Uterus (tissue), 4 donors: Measurements from ENCODE around the gene TAAR9. TPM values are rescaled to one million over a fixed set of nuclear protein-coding genes. Genes with fewer than 3 reads are reported as not detected.
"Not testable (repeated sequence)": the region's sequence is repeated elsewhere in the genome, so short reads cannot be mapped to it uniquely, and the experiment has no call there.

Experiments used
- DNase-seq, 2 donors: peaks; one replicate each; pipeline ENCODE4 v3.0.0-alpha.2; 2019 to 2020
- H3K27ac ChIP-seq, 2 donors: fragments of 200-600 bp; sonication (generic); 1 replicate in 1 of 2; 2 replicates in 1 of 2; pipeline ENCODE4 v1.5.1; 2016 to 2018
- H3K27me3 ChIP-seq, 2 donors: fragments of 200-600 bp; sonication (generic); one replicate each; pipeline ENCODE4 v1.5.1; 2018 to 2019; ENCODE audit warnings: control low read depth in 1 of 2
- H3K36me3 ChIP-seq, 2 donors: fragments of 200-600 bp; sonication (generic); one replicate each; pipeline ENCODE4 v1.5.1; 2019; ENCODE audit warnings: control low read depth in 1 of 2
- H3K4me1 ChIP-seq, 2 donors: fragments of 200-600 bp; sonication (generic); one replicate each; pipeline ENCODE4 v1.5.1; 2018 to 2019; ENCODE audit warnings: control low read depth in 1 of 2
- H3K4me3 ChIP-seq, 2 donors: fragments of 200-600 bp; sonication (generic); 1 replicate in 1 of 2; 2 replicates in 1 of 2; pipeline ENCODE4 v1.5.1; 2018 to 2019; ENCODE audit warnings: mild to moderate bottlenecking in 1 of 2
- H3K9me3 ChIP-seq, 2 donors: fragments of 200-600 bp; sonication (generic); one replicate each; pipeline ENCODE4 v1.5.1; 2019; ENCODE audit warnings: control low read depth in 1 of 2
- POLR2A ChIP-seq, 2 donors: fragments of 450-650 bp; IDR thresholded peaks; one replicate each; pipeline ENCODE4 v1.6.1; 2016; ENCODE audit warnings: antibody characterized with exemption in 2 of 2, mild to moderate bottlenecking in 1 of 2, moderate library complexity in 1 of 2
- intact Hi-C: fragments of 100-400 bp; cut with DNase I; formaldehyde crosslinking; loops from one replicate; pipeline ENCODE4 v1.15.1; 2023; ENCODE audit warnings: low total_unique reads
- total RNA-seq, 4 donors: library from RNA; depleted of rRNA in 3 of 4; stranded (reverse); fragments of >200 nt in 3 of 4; gene quantifications; one replicate each; pipeline versions ENCODE4 v1.1.0 to v1.2.4, GENCODE V29; 2014 to 2023
- TF ChIP-seq, protein P1 (sequence below), 4 experiments: fragments of 200-600 bp in 2 of 4; fragments of 450-650 bp in 2 of 4; sonication (generic) in 2 of 4; IDR thresholded peaks; one replicate each; pipeline ENCODE4 v1.5.1; 2016 to 2019; ENCODE audit warnings: antibody characterized with exemption in 4 of 4, mild to moderate bottlenecking in 2 of 4, moderate library complexity in 1 of 4
- donor health status: DM: yes; HTN: yes; CAD: no.

TAAR9 gene
- total RNA-seq, 4 donors from 2014 or later = not detected

DNA sequence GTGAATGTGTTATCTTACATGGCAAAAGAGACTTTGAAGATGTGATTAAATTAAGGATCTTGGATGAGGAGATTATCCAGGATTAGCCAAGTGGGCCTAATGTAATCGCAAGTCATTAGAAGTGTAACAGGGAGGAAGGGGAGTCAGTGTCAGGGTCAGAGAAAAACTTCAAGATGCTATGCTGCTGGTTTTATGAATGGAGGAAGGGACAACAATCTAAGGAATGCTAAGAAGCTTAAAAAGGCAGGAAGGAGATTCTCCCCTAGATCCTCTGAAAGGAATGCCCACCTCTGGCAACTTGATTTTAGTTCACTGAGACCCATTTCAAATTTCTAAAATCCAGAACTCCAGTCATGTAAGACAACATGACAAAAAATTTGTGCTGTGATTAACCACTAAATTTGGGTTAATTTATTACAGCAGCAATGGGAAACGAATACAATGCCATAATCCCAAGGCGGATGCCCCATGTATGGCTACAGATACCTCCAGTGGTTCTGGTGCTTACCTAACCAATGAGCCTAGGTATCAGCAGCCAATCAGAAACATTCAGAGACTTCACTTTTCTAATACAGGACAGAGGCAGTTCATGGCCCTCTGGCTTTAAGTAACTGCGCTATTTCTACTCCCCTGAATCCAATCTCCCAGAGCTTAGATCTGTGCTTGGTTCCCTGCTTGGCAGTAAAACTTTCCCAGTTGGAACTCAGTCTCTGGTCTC, 10.8 kb downstream of the TAAR9 start:
- Histone ChIP-seq H3K36me3 (no peaks in the 10 kb centered on the region), H3K4me1 (no peaks in the 10 kb centered on the region), H3K27me3 (no peaks in the 10 kb centered on the region), H3K4me3 (no peak overlapping the region), H3K9me3 (no peaks in the 10 kb centered on the region), H3K27ac (no peak overlapping the region)
- no peak for DNase-seq
- TF ChIP-seq POLR2A (IDR thresholded peaks at IDR 0.05) = no peak
- TF ChIP-seq, protein P1, sequence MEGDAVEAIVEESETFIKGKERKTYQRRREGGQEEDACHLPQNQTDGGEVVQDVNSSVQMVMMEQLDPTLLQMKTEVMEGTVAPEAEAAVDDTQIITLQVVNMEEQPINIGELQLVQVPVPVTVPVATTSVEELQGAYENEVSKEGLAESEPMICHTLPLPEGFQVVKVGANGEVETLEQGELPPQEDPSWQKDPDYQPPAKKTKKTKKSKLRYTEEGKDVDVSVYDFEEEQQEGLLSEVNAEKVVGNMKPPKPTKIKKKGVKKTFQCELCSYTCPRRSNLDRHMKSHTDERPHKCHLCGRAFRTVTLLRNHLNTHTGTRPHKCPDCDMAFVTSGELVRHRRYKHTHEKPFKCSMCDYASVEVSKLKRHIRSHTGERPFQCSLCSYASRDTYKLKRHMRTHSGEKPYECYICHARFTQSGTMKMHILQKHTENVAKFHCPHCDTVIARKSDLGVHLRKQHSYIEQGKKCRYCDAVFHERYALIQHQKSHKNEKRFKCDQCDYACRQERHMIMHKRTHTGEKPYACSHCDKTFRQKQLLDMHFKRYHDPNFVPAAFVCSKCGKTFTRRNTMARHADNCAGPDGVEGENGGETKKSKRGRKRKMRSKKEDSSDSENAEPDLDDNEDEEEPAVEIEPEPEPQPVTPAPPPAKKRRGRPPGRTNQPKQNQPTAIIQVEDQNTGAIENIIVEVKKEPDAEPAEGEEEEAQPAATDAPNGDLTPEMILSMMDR (IDR thresholded peaks at IDR 0.05) = no peak
- intact Hi-C loops = no loop called here

DNA sequence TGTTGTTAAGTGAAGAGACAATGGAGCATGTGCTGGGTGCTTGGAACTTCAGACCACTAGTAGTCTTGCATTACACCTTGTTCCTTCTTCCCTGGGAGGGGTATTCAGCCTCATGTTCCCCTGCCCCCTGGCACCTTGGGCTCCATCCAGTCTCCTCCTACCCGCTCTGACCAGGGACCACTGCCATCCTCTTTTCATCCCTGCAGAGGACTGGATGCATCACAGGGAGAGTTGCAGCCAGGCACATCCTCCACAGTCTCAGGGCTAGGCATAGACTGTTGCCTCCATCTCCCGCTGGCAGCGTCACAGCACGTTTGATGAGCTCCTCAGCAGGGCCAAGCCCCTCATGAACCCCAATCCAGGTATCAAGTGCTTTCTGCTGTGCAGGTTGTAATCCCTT, 13.1 kb downstream of the TAAR9 start:
- no peak for TF ChIP-seq POLR2A (IDR thresholded peaks at IDR 0.05)
- TF ChIP-seq, protein P1 (IDR thresholded peaks at IDR 0.05) = no peak

DNA sequence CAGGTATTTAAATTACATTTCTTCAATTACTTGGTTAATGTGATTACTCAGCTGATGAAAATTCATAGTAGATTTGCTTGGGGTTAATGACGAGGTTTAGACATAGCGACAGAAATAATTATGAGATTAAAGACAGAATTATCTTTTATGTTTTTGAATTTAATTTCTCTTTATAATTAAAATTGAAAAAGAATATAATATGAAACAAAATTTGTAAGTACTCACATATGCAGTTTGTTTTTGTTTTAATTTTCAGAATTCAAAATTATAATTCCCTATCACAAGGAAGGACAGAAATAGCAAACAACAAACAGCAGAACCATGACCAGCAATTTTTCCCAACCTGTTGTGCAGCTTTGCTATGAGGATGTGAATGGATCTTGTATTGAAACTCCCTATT, 14.3 kb downstream of the TAAR9 start, which contains the start of gene TAAR8:
Gene TAAR8, plus strand, starts transcription at position 301 of the 400 bp plus-strand sequence. Its CDS starts 21 bp downstream, at position 322.
- Histone ChIP-seq H3K27ac (no peak within 1 kb of the TSS), H3K27me3 (no peaks in the 10 kb centered on the region), H3K4me1 (no peaks in the 10 kb centered on the region), H3K9me3 (no peaks in the 10 kb centered on the region), H3K36me3 (no peaks in the 10 kb centered on the region), H3K4me3 (no peak within 1 kb of the TSS)
- DNase-seq = no peak
- intact Hi-C loops = no loop called here
- TF ChIP-seq, protein P1 (IDR thresholded peaks at IDR 0.05) = no peak
- no peak for TF ChIP-seq POLR2A (IDR thresholded peaks at IDR 0.05)

More for the DNA sequence above, 13.1 kb downstream of the TAAR9 start:
- Histone ChIP-seq H3K36me3 (no peaks in the 10 kb centered on the region), H3K9me3 (no peaks in the 10 kb centered on the region), H3K4me1 (no peaks in the 10 kb centered on the region), H3K27me3 (no peaks in the 10 kb centered on the region), H3K4me3 (no peak overlapping the region), H3K27ac (no peak overlapping the region)
- no peak for DNase-seq
- intact Hi-C loops = no loop called here

DNA sequence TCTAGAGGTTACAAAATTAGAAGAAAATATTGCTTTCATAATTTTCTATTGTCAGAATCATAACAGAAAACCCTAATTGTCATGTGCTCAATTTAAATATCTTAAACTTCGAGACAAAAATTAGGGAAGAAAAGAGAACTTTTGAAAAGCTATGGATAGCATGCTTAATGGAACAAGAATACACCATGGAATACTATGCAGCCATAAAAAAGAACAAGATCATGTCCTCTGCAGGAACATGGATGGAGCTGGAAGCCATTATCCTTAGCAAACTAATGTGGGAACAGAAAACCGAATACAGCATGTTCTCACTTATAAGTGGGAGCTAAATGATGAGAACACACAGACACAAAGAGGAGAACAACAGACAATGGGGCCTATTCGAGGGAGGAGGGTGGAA, 22.0 kb downstream of the TAAR9 start:
- H3K9me3 ChIP-seq, H3K4me3 ChIP-seq, H3K27ac ChIP-seq, intact Hi-C loops, DNase-seq, H3K27me3 ChIP-seq, H3K36me3 ChIP-seq, H3K4me1 ChIP-seq: not testable (repeated sequence)

DNA sequence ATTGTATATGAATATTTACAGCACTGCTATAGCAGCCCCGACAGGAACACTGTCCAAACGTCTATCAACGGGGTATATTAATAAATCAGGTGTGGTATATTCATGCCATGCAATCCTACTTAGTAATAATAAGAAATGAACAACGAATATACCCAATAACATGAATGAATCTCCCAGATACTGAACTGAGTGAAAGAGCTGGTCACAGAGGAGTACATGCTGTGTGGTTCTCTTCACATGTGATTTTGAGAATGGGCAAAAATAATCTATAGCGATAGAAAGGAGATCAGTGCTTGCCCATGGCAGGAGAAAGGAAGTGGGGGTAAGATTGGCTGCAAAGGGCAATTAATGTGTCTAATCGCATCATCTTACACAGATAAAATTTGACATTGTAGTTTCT, 28.3 kb downstream of the TAAR9 start:
- intact Hi-C loops = no loop called here
- TF ChIP-seq, protein P1 (IDR thresholded peaks at IDR 0.05) = no peak
- TF ChIP-seq POLR2A (IDR thresholded peaks at IDR 0.05) = no peak
- Histone ChIP-seq H3K27me3 (no peaks in the 10 kb centered on the region), H3K9me3 (no peaks in the 10 kb centered on the region), H3K36me3 (no peaks in the 10 kb centered on the region), H3K4me1 (no peaks in the 10 kb centered on the region), H3K27ac (no peak overlapping the region), H3K4me3 (no peak overlapping the region)
- DNase-seq = no peak
